Neural progenitor cell (in vitro differentiated cells): ENCODE data around the gene LOC101059915.

Source experiments
- EZH2phosphoT487 ChIP-seq: fragments of 200-600 bp; sonication (generic); IDR thresholded peaks from 2 replicates; pipeline ENCODE4 v1.6.1; 2017; ENCODE audit warnings: antibody characterized with exemption
- TF ChIP-seq, protein P1 (sequence below): fragments of 200-600 bp; sonication (generic); IDR thresholded peaks from 2 replicates; pipeline ENCODE4 v1.5.1; 2017; ENCODE audit warnings: antibody characterized with exemption, mild to moderate bottlenecking

DNA sequence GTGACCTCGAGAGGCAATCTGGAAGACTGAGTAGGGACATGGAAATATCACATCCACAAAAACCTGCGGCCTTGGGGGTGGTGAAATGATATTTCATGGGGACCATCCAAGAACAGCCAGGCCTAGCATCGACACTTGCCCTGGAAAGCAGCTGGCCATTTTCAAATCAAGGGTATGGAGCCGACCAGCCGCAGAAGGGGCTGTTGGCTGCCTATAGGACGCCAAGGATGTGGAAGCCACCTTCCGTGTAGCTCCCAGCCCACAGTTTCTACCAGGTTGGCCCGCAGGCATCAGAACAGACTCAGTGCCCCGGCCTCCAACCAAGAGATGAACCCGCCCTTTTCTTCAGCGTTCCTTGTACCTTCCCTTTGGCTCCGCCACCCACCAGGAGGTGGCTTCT is 5.4 kb upstream of the LOC101059915 start:
- TF ChIP-seq, protein P1, sequence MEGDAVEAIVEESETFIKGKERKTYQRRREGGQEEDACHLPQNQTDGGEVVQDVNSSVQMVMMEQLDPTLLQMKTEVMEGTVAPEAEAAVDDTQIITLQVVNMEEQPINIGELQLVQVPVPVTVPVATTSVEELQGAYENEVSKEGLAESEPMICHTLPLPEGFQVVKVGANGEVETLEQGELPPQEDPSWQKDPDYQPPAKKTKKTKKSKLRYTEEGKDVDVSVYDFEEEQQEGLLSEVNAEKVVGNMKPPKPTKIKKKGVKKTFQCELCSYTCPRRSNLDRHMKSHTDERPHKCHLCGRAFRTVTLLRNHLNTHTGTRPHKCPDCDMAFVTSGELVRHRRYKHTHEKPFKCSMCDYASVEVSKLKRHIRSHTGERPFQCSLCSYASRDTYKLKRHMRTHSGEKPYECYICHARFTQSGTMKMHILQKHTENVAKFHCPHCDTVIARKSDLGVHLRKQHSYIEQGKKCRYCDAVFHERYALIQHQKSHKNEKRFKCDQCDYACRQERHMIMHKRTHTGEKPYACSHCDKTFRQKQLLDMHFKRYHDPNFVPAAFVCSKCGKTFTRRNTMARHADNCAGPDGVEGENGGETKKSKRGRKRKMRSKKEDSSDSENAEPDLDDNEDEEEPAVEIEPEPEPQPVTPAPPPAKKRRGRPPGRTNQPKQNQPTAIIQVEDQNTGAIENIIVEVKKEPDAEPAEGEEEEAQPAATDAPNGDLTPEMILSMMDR: no peak
- no peak for TF ChIP-seq EZH2phosphoT487
